ENCODE measurements around the gene GCC2. TPM values are rescaled to one million over a fixed set of nuclear protein-coding genes. Genes with fewer than 3 reads are reported as not detected.

GCC2 gene
- total and polyA plus RNA-seq, 2 donors from 2014 or later: 9.5 to 74.5 TPM

DNA sequence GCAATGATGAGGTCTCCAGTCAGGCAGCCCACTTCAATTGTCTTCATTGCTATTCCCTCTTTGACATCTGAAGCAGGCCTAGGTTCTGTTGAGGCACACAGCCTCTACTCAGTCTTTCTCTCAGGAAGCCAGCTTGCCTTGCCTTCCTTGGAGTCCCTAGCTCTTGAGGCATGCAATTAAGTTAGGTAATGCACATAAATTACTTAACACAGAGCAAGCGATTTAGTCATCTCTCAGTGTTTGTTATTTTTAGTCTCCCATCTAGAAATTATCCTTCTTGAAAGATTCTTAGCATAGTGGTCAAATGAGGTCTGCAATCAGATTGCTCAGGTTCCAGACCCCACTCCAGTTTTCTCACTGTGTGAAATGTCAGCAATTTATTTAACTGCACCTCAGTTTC is 39.2 kb upstream of the GCC2 start:
- no peak overlapping the region for H3K27ac ChIP-seq (ENCODE audit: low read depth in 2 of 2, low read length in 2 of 2)
- H3K36me3 ChIP-seq (ENCODE audit: control insufficient read depth in 2 of 3, insufficient read depth in 3 of 3, low read length in 3 of 3): no peaks in the 10 kb centered on the region
- H3K9ac ChIP-seq (ENCODE audit: low read length in 3 of 3): no peak overlapping the region
- peaks cover 0 to 9% (median 0%) of the 10 kb centered on the region in 3 donors for H3K9me3 ChIP-seq (ENCODE audit: control insufficient read depth in 2 of 3, insufficient read depth in 1 of 3, low read length in 3 of 3)
- FAIRE-seq (no peak), DNase-seq (no peak)
- H3K4me1 ChIP-seq (ENCODE audit: control insufficient read depth in 2 of 3, insufficient read depth in 2 of 3, low read depth in 1 of 3, low read length in 3 of 3): no peaks in the 10 kb centered on the region
- TF ChIP-seq, protein P1, sequence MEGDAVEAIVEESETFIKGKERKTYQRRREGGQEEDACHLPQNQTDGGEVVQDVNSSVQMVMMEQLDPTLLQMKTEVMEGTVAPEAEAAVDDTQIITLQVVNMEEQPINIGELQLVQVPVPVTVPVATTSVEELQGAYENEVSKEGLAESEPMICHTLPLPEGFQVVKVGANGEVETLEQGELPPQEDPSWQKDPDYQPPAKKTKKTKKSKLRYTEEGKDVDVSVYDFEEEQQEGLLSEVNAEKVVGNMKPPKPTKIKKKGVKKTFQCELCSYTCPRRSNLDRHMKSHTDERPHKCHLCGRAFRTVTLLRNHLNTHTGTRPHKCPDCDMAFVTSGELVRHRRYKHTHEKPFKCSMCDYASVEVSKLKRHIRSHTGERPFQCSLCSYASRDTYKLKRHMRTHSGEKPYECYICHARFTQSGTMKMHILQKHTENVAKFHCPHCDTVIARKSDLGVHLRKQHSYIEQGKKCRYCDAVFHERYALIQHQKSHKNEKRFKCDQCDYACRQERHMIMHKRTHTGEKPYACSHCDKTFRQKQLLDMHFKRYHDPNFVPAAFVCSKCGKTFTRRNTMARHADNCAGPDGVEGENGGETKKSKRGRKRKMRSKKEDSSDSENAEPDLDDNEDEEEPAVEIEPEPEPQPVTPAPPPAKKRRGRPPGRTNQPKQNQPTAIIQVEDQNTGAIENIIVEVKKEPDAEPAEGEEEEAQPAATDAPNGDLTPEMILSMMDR (IDR thresholded peaks at IDR 0.05; ENCODE audit: borderline replicate concordance, extremely low read depth, insufficient read depth): no peak
- H3K27me3 ChIP-seq (ENCODE audit: control insufficient read depth, insufficient read depth, low read length): no peaks in the 10 kb centered on the region
- intact Hi-C loops (cut with DNase I): no loop called here
- no peak overlapping the region for H3K4me3 ChIP-seq (ENCODE audit: low read length in 3 of 3)

DNA sequence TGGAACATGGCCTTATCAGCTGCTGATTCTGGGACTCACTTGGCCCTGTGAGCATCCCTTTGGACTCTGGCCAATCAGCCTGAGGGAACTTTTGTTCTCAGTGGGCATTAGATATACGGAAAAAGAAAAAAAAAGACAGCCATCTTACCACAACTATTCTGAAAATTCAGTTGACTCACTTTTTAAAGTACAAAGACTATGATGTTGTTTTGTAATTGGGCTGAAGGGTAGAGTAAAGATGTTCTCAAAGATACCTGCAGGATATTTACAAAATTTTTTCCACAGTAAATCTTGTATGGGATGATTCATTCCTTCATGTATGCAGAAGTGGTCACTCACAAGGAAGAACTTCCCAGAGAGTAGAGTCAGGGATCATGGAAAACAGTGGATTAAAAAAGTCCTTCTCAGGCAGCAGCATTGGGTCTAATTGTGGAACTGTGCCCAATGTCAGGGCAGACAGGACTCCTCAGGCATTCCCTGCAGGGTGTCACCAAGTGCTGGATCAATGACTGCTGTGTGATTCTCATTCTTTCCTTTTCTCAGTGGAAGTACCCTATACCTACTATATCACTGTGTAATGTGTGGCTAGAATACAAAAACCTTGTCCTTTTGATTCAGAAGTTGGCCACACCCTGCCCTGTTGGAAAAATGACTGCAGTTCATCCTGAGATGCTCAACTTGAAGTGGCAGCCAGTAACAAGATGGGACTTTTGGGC is 35.9 kb upstream of the GCC2 start:
- intact Hi-C loops (cut with DNase I): no loop called here
- Histone ChIP-seq H3K27ac (ENCODE audit: low read depth in 2 of 2, low read length in 2 of 2) (no peak overlapping the region), H3K27me3 (ENCODE audit: control insufficient read depth, insufficient read depth, low read length) (no peaks in the 10 kb centered on the region), H3K36me3 (ENCODE audit: control insufficient read depth in 2 of 3, insufficient read depth in 3 of 3, low read length in 3 of 3) (no peaks in the 10 kb centered on the region), H3K9ac (ENCODE audit: low read length in 3 of 3) (no peak overlapping the region), H3K9me3 (ENCODE audit: control insufficient read depth in 2 of 3, insufficient read depth in 1 of 3, low read length in 3 of 3) (no peaks in the 10 kb centered on the region), H3K4me3 (ENCODE audit: low read length in 3 of 3) (no peak overlapping the region), H3K4me1 (ENCODE audit: control insufficient read depth in 2 of 3, insufficient read depth in 2 of 3, low read depth in 1 of 3, low read length in 3 of 3) (no peaks in the 10 kb centered on the region)
- DNase-seq (no peak), FAIRE-seq (no peak)
- TF ChIP-seq, protein P1 (IDR thresholded peaks at IDR 0.05; ENCODE audit: borderline replicate concordance, extremely low read depth, insufficient read depth): no peak

DNA sequence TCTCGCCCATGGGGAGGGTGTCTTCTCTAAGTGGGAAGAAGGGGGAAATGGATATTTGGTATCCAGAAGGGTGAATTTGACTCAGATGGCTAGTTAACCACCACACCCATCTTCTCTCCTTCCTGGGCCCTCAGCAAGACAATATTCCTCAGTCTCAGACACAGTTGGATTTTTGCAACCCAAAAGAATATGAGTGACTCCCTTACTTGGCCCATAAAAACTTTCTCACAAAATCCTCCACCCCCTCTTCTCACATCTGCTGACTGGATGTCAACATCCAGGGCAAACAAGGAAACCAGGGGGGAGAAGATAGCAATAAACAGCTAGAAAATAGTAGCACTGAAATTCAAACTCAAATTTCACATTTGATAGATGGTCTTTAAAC is 35.3 kb upstream of the GCC2 start:
- Histone ChIP-seq H3K27ac (ENCODE audit: low read depth in 2 of 2, low read length in 2 of 2) (no peak overlapping the region), H3K4me1 (ENCODE audit: control insufficient read depth in 2 of 3, insufficient read depth in 2 of 3, low read depth in 1 of 3, low read length in 3 of 3) (no peaks in the 10 kb centered on the region), H3K36me3 (ENCODE audit: control insufficient read depth in 2 of 3, insufficient read depth in 3 of 3, low read length in 3 of 3) (no peaks in the 10 kb centered on the region), H3K4me3 (ENCODE audit: low read length in 3 of 3) (no peak overlapping the region), H3K9me3 (ENCODE audit: control insufficient read depth in 2 of 3, insufficient read depth in 1 of 3, low read length in 3 of 3) (no peaks in the 10 kb centered on the region), H3K27me3 (ENCODE audit: control insufficient read depth, insufficient read depth, low read length) (no peaks in the 10 kb centered on the region), H3K9ac (ENCODE audit: low read length in 3 of 3) (no peak overlapping the region)
- intact Hi-C loops (cut with DNase I): no loop called here
- no peak for DNase-seq
- FAIRE-seq: no peak
- TF ChIP-seq, protein P1 (IDR thresholded peaks at IDR 0.05; ENCODE audit: borderline replicate concordance, extremely low read depth, insufficient read depth): no peak

Data from kidney (tissue), 14 donors.